Common myeloid progenitor, CD34-positive (primary cell): ENCODE data around the gene LAP3.
"Not testable (repeated sequence)": the region's sequence is repeated elsewhere in the genome, so short reads cannot be mapped to it uniquely, and the experiment has no call there.

Experiments
- CTCF ChIA-PET: fragments of 350-600 bp; sonication (Branson Sonifier 250); formaldehyde crosslinking; loops from one replicate; lab custom pipeline; 2021; ENCODE audit warnings: antibody characterized with exemption; lab: Charles Lee
- POLR2A ChIA-PET: fragments of 350-600 bp; sonication (Branson Sonifier 250); formaldehyde crosslinking; loops from one replicate; lab custom pipeline; 2021; ENCODE audit warnings: antibody characterized with exemption; lab: Charles Lee
- DNase-seq, 3 donors: peaks; one replicate each; pipeline versions ENCODE4 v3.0.0 to v3.0.0-alpha.2; 2013
- H3K27ac ChIP-seq, 2 experiments: 1 replicate in 1 of 2; 2 replicates in 1 of 2; pipeline ENCODE4 v1.7.0; 2013; ENCODE audit warnings: inconsistent platforms in 2 of 2, low read length in 2 of 2, mild to moderate bottlenecking in 2 of 2, low read depth in 1 of 2, moderate library complexity in 1 of 2; ENCODE audit not compliant: severe bottlenecking in 2 of 2, insufficient read depth in 1 of 2, poor library complexity in 1 of 2
- H3K27me3 ChIP-seq, 5 experiments: replicated peaks in 2 of 5; 1 replicate in 3 of 5; 2 replicates in 2 of 5; pipeline versions ENCODE4 v1.6.1 to v1.7.0; 2013; ENCODE audit warnings: low read length in 4 of 5, mild to moderate bottlenecking in 2 of 5, moderate library complexity in 2 of 5, inconsistent platforms in 1 of 5; ENCODE audit not compliant: insufficient read depth in 5 of 5, control insufficient read depth in 4 of 5
- H3K36me3 ChIP-seq, 4 experiments: 1 replicate in 2 of 4; 2 replicates in 2 of 4; pipeline versions ENCODE4 v1.6.1 to v1.7.0; 2013; ENCODE audit warnings: low read length in 3 of 4, control low read depth in 1 of 4, mild to moderate bottlenecking in 1 of 4; ENCODE audit not compliant: control insufficient read depth in 4 of 4, insufficient read depth in 4 of 4
- H3K4me1 ChIP-seq, 4 experiments: 1 replicate in 3 of 4; 2 replicates in 1 of 4; pipeline versions ENCODE4 v1.6.1 to v1.7.1; 2013; ENCODE audit warnings: low read length in 3 of 4, mild to moderate bottlenecking in 3 of 4, control low read depth in 1 of 4, inconsistent platforms in 1 of 4, moderate library complexity in 1 of 4; ENCODE audit not compliant: control insufficient read depth in 4 of 4, insufficient read depth in 4 of 4; ENCODE audit errors: control extremely low read depth in 1 of 4
- H3K4me3 ChIP-seq, 7 experiments: 1 replicate in 4 of 7; 2 replicates in 3 of 7; pipeline versions ENCODE4 v1.5.1 to v1.7.0; 2013; ENCODE audit warnings: mild to moderate bottlenecking in 7 of 7, low read length in 6 of 7, moderate library complexity in 6 of 7, inconsistent platforms in 2 of 7, low read depth in 2 of 7, control low read depth in 1 of 7; ENCODE audit not compliant: insufficient read depth in 4 of 7, control insufficient read depth in 1 of 7; ENCODE audit errors: extremely low read depth in 1 of 7
- H3K9me3 ChIP-seq, 5 experiments: 1 replicate in 4 of 5; 2 replicates in 1 of 5; pipeline versions ENCODE4 v1.6.1 to v1.7.1; 2013; ENCODE audit warnings: low read length in 4 of 5, mild to moderate bottlenecking in 2 of 5, inconsistent platforms in 1 of 5, low read depth in 1 of 5, moderate library complexity in 1 of 5; ENCODE audit not compliant: control insufficient read depth in 4 of 5, insufficient read depth in 2 of 5; ENCODE audit errors: control extremely low read depth in 1 of 5
- WGBS: methylation state at CpG from one replicate; pipeline ENCODE4 v1.1.5; 2013; ENCODE audit not compliant: insufficient coverage; 5-methylcytosine and 5-hydroxymethylcytosine counted together

LAP3 gene

DNA sequence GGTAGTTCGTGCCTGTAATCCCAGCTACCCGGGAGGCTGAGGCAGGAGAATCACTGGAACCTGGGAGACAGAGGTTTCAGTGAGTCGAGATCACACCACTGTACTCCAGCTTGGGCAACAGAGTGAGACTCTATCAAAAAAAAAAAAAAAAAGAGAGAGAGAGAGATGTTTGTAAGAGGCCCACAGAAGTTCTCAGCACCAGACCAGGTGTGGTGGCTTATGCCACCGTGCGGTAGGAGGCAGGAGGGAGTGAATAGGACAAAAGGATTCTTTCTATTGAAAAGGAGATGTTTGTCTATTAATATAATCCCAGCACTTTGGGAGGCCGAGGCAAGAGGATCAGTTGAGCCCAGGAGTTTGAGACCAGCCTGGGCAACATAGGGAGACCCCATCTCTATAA lies 39.9 kb upstream of the LAP3 start:
- H3K4me3 ChIP-seq, H3K4me1 ChIP-seq, H3K9me3 ChIP-seq, POLR2A ChIA-PET, DNase-seq, H3K27ac ChIP-seq, H3K36me3 ChIP-seq, H3K27me3 ChIP-seq: not testable (repeated sequence)
- WGBS, result 100% methylated on average over 5 of the region's 6 CpGs
- CTCF ChIA-PET, result interaction anchor here (0.8 to 3.4 kb wide), 3 partner anchors 12 to 55 kb away, joined by 3 to 16 read pairs (median 4); no protein-coding TSS in a partner anchor

- CTCF ChIA-PET, result no interaction called here
- POLR2A ChIA-PET, result no interaction called here
These were observed 32.8 kb upstream of the LAP3 start for GRCh38 chr4:17544205-17544604.

GRCh38 chr4:17544831-17545234 lies 32.2 kb upstream of the LAP3 start:
- H3K27ac ChIP-seq, result no peak overlapping the region
- 100% methylated on average over 1 of the region's 3 CpGs for WGBS
- no peaks in the 10 kb centered on the region for H3K27me3 ChIP-seq
- H3K9me3 ChIP-seq, result no peaks in the 10 kb centered on the region
- no peaks in the 10 kb centered on the region for H3K36me3 ChIP-seq
- POLR2A ChIA-PET, result no interaction called here
- H3K4me1 ChIP-seq, result no peaks in the 10 kb centered on the region
- no peak for DNase-seq
- no peak overlapping the region for H3K4me3 ChIP-seq
- CTCF ChIA-PET, result interaction anchor here (6.0 kb wide), 1 partner anchor 92 kb away, joined by 37 read pairs; no protein-coding TSS in a partner anchor

More at GRCh38 chr4:17544205-17544604, 32.8 kb upstream of the LAP3 start:
- Histone ChIP-seq H3K27ac (no peak overlapping the region), H3K4me1 (no peaks in the 10 kb centered on the region), H3K4me3 (no peak overlapping the region), H3K9me3 (no peaks in the 10 kb centered on the region), H3K27me3 (no peaks in the 10 kb centered on the region), H3K36me3 (no peaks in the 10 kb centered on the region)
- no peak for DNase-seq
- 61% methylated on average over 4 of the region's 6 CpGs for WGBS

- ChIA-PET CTCF (interaction anchor here (0.6 to 6.0 kb wide), 4 partner anchors 15 to 779 kb away, joined by 3 to 37 read pairs (median 4); no protein-coding TSS in a partner anchor), POLR2A (no interaction called here)
- no peak for DNase-seq
- H3K36me3 ChIP-seq, result no peaks in the 10 kb centered on the region
- no peaks in the 10 kb centered on the region for H3K4me1 ChIP-seq
- WGBS, result 91% methylated on average over 6 of the region's 11 CpGs
- no peaks in the 10 kb centered on the region for H3K27me3 ChIP-seq
- H3K9me3 ChIP-seq, result no peaks in the 10 kb centered on the region
- H3K27ac ChIP-seq, result no peak overlapping the region
- no peak overlapping the region for H3K4me3 ChIP-seq
These were observed 31.4 kb upstream of the LAP3 start for GRCh38 chr4:17545374-17546140.

GRCh38 chr4:17546222-17546621 lies 30.8 kb upstream of the LAP3 start:
- Histone ChIP-seq H3K36me3 (no peaks in the 10 kb centered on the region), H3K27me3 (no peaks in the 10 kb centered on the region), H3K4me3 (no peak overlapping the region), H3K4me1 (no peaks in the 10 kb centered on the region), H3K27ac (no peak overlapping the region), H3K9me3 (no peaks in the 10 kb centered on the region)
- ChIA-PET CTCF (interaction anchor here (1.1 to 6.0 kb wide), 2 partner anchors 10 to 91 kb away, joined by 5 to 37 read pairs; no protein-coding TSS in a partner anchor), POLR2A (no interaction called here)
- WGBS, result over 99% methylated on average over 9 of the region's 10 CpGs
- DNase-seq, result no peak

DNA sequence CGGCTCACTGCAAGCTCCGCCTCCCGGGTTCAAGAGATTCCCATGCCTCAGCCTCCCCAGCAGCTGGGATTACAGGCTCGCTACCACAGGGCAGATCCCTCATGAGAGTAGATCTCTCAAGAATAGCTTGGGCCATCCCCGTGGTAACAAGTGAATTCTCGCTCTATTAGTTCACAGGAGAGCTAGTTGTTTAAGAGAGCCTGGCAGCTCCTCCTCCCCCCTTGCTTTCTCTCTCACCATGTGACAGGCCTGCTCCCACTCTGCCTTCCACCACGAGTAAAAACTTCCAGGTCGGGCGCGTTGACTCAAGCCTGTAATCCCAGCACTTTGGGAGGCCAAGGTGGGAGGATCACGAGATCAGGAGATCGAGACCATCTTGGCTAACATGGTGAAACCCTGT lies 30.3 kb upstream of the LAP3 start:
- H3K27ac ChIP-seq, result no peak overlapping the region
- DNase-seq, result no peak
- H3K36me3 ChIP-seq, result no peaks in the 10 kb centered on the region
- H3K9me3 ChIP-seq, result no peaks in the 10 kb centered on the region
- CTCF ChIA-PET, result interaction anchor here (1.1 to 6.0 kb wide), 3 partner anchors 11 to 96 kb away, joined by 3 to 37 read pairs (median 5); no protein-coding TSS in a partner anchor
- no peaks in the 10 kb centered on the region for H3K27me3 ChIP-seq
- POLR2A ChIA-PET, result no interaction called here
- WGBS, result 98% methylated on average over 8 of the region's 12 CpGs
- no peaks in the 10 kb centered on the region for H3K4me1 ChIP-seq
- no peak overlapping the region for H3K4me3 ChIP-seq

- 95% methylated on average over 3 of the region's 3 CpGs for WGBS
- no peak overlapping the region for H3K27ac ChIP-seq
- no peaks in the 10 kb centered on the region for H3K36me3 ChIP-seq
- no peaks in the 10 kb centered on the region for H3K9me3 ChIP-seq
- POLR2A ChIA-PET, result no interaction called here
- H3K4me1 ChIP-seq, result no peaks in the 10 kb centered on the region
- no peaks in the 10 kb centered on the region for H3K27me3 ChIP-seq
- CTCF ChIA-PET, result interaction anchor here (1.0 to 6.0 kb wide), 3 partner anchors 10 to 86 kb away, joined by 3 to 37 read pairs (median 16); no protein-coding TSS in a partner anchor
- H3K4me3 ChIP-seq, result no peak overlapping the region
- DNase-seq, result no peak
These were observed 26.4 kb upstream of the LAP3 start for GRCh38 chr4:17550549-17550948.
